Measurements from ENCODE around the gene PSMA1.
"Not testable (repeated sequence)": the region's sequence is repeated elsewhere in the genome, so short reads cannot be mapped to it uniquely, and the experiment has no call there.

The PSMA1 gene

DNA sequence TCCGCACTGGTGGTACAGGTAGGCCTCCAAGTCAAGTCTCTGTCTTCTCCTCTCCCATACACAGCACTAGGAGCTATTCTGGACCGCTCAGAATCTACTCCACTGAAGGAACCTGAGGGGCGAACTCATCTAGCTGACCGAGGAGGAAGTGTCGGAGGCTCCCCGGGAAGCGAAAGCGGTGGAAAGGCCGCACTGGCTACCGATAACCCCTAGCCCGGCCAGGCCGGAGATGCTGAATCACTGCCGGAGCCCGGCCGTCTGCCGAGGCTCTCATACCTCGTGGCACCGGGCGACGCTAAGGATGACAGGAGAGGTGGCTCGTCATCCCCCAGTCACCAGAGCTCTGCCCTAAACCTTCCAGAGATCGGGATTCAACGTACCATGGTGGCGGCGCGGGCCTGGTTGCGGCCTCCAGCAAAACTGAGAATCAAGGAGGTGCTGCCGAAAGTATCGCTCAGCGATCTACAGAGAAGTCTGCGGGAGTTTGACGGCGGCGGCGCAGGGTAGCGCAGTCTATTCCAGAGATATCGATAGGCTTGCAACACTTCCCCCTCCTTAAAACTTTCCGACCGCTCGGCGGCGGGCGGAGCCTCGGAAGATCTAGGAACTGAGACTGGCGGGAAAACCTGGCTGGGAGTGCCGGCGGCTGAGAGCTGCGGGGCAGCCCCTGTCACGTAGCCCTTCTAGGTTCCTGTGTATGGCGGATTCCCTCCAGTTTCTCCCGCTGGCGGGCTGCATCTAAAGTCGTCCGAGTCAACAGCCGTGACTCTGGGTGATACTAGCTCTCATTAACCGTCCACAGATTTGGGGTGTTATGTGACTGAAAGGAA is at the start of gene PSMA1:
Gene PSMA1, minus strand, starts transcription at position 470 of the 830 bp plus-strand sequence. Its CDS starts 87 bp downstream, at position 383.
- H3K36me3 Mint-ChIP-seq (ENCODE audit: low read depth): peaks cover 28% of the 10 kb centered on the region
- no peaks in the 10 kb centered on the region for H3K9me3 Mint-ChIP-seq
- peak within 1 kb of the TSS; percentile 95 for H3K27ac Mint-ChIP-seq
- peak within 1 kb of the TSS; percentile 95 for H3K4me3 Mint-ChIP-seq
- peaks cover 32% of the 10 kb centered on the region for H3K4me1 Mint-ChIP-seq (ENCODE audit: low read depth)
- no peaks in the 10 kb centered on the region for H3K27me3 Mint-ChIP-seq

DNA sequence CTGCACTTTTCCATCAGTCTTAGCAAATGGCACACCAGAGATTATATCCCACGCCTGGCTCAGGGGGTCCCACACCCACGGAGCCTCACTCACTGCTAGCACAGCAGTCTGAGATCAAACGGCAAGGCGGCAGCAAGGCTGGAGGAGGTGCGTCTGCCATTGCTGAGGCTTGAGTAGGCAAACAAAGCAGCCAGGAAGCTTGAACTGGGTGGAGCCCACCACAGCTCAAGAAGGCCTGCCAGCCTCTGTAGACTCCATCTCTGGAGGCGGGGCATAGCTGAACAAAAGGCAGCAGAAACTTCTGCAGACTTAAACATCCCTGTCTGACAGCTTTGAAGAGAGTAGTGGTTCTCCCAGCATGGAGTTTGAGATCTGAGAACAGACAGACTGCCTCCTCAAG is 49.3 kb upstream of the PSMA1 start:
- H3K36me3 Mint-ChIP-seq (ENCODE audit: low read depth): peaks cover 86% of the 10 kb centered on the region
- H3K4me1 Mint-ChIP-seq (ENCODE audit: low read depth): peaks cover 55% of the 10 kb centered on the region
- H3K27me3 Mint-ChIP-seq, H3K4me3 Mint-ChIP-seq, H3K27ac Mint-ChIP-seq: not testable (repeated sequence)
- H3K9me3 Mint-ChIP-seq: peaks cover 32% of the 10 kb centered on the region

DNA sequence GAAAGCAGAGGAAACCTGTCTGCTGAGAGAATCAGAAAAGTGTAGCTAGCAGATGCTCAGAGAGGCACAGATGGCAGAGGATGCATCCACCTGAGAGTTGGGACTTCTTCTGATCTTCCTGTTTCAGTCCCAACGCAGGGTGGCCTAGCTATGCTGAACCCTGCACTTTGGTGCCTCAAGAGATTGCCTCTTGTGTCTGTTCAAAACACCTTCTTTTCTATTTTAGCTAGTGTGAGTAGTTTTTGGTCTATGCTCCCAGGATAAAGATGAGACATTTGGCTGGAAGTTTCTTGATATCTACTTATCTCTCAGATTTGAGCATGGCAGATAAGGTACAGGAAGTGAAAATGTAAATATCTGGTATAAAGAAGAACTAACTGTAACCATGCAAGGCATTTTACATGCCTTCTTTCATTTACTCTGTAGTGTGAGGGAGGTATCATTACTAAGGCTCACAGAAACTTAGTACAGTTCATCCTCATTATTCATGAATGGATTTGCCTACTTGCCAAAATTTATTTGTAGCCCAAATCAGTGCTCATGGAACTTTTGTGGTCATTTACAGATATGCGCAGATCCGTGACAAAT is 47.0 kb upstream of the PSMA1 start:
- H3K27me3 Mint-ChIP-seq: no peaks in the 10 kb centered on the region
- H3K9me3 Mint-ChIP-seq: peaks cover 22% of the 10 kb centered on the region
- peak overlapping the region; percentile 36 for H3K27ac Mint-ChIP-seq
- H3K36me3 Mint-ChIP-seq (ENCODE audit: low read depth): peaks cover 68% of the 10 kb centered on the region
- H3K4me3 Mint-ChIP-seq: no peak overlapping the region
- peaks cover 47% of the 10 kb centered on the region for H3K4me1 Mint-ChIP-seq (ENCODE audit: low read depth)

DNA sequence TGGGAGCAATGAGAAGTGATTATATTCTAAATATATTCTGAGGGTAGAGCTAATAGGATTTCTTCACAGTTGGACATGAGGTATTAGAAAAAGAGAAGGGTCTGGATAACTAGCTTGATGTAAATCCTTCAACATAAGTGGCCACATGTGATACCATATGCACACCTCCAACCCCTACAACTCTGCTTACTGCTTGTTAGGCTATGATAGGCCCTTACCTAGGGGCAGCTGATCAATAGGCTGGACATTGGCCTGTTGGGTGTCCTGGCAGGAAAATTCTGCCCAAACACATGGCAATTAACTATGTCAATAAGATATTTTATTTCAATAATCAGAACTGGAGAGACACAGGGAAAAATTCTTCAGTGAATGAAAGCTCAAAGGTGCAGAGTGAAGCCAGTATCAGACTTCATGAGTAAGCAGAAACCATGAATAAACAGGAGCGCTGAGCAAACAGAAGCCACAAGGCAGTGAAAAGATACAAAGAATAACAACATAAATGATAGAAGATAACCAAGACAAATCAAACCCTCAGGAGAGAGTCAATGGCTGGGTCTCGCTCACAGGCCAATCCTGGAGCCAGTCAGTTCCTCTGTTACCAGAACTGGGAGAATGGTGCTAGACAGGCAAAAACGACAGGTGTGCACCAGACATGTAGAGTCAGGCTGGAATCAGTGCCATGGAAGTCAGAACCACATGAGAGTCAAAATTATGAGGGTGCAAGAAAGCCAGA is 46.3 kb upstream of the PSMA1 start:
- peaks cover 15% of the 10 kb centered on the region for H3K9me3 Mint-ChIP-seq
- H3K4me3 Mint-ChIP-seq: no peak overlapping the region
- H3K36me3 Mint-ChIP-seq (ENCODE audit: low read depth): peaks cover 62% of the 10 kb centered on the region
- H3K4me1 Mint-ChIP-seq (ENCODE audit: low read depth): peaks cover 47% of the 10 kb centered on the region
- H3K27ac Mint-ChIP-seq: peak overlapping the region; percentile 36
- no peaks in the 10 kb centered on the region for H3K27me3 Mint-ChIP-seq

DNA sequence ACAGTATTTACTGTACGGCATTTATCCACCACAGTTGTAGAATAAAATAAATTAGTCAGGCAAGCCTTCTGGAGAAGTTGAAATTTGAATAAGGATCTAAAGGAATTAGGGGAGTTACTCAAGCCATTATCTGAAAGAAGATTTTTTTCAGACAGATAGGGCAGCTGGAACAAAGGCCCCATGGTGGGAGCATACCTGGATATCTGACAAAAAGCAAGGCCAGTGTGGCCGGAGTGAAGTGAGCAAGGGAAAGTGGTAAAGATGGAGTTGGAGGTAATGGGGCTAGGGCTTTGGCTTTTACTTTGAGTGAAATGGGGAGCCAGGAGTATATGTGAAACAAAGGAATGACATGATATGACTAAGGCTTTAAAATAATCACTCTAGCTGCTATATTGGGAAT is 45.7 kb upstream of the PSMA1 start:
- Mint-ChIP-seq H3K36me3 (ENCODE audit: low read depth) (peaks cover 58% of the 10 kb centered on the region), H3K27ac (no peak overlapping the region)

DNA sequence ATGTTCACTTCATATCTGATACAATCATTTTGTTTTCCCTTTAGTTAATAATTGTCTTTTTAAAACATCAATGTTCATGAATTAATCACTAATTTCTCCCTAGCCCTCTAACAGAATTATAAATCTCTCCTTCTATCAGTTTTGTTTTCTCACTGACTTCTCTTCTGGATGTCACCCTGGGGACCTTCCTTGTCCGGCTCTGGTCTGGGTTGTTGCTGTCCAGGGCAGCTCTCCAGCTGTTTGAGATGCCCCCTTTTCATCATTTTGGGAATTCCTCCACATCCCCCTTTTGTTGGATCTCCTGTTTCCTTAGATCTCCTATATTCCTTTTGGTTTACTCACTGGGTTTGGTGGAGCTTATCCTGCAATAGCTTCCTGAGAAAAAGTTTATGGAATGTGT is 35.6 kb upstream of the PSMA1 start:
- Mint-ChIP-seq H3K27ac (peak overlapping the region; percentile 61), H3K9me3 (peaks cover 11% of the 10 kb centered on the region), H3K4me3 (peak overlapping the region; percentile 14), H3K27me3 (no peaks in the 10 kb centered on the region), H3K4me1 (ENCODE audit: low read depth) (peaks cover 38% of the 10 kb centered on the region), H3K36me3 (ENCODE audit: low read depth) (peaks cover 33% of the 10 kb centered on the region)

More for the DNA sequence above, 45.7 kb upstream of the PSMA1 start:
- Mint-ChIP-seq H3K4me3 (no peak overlapping the region), H3K9me3 (peaks cover 12% of the 10 kb centered on the region), H3K27me3 (no peaks in the 10 kb centered on the region), H3K4me1 (ENCODE audit: low read depth) (peaks cover 51% of the 10 kb centered on the region)

DNA sequence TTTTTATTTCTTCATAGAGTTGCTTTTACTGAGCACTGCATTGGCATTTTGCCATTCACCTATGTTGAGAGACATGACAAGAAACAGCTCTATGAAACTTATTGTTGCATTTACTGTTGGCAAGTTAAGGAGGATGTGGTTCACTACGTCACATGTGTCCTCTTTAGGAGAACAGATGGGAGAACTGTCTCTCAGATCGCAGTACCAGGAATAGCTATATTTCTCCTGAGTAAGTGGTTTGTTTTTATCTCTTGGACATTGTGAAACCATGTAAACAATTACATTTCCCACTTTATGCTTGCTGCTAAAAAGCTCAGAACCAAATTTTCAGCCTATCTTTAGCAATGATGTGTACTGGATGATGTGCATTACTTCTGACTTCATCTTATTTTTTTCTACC is 34.8 kb upstream of the PSMA1 start:
- Mint-ChIP-seq H3K27me3 (no peaks in the 10 kb centered on the region), H3K36me3 (ENCODE audit: low read depth) (peaks cover 33% of the 10 kb centered on the region), H3K4me3 (no peak overlapping the region), H3K9me3 (peaks cover 11% of the 10 kb centered on the region), H3K27ac (no peak overlapping the region), H3K4me1 (ENCODE audit: low read depth) (peaks cover 38% of the 10 kb centered on the region)

DNA sequence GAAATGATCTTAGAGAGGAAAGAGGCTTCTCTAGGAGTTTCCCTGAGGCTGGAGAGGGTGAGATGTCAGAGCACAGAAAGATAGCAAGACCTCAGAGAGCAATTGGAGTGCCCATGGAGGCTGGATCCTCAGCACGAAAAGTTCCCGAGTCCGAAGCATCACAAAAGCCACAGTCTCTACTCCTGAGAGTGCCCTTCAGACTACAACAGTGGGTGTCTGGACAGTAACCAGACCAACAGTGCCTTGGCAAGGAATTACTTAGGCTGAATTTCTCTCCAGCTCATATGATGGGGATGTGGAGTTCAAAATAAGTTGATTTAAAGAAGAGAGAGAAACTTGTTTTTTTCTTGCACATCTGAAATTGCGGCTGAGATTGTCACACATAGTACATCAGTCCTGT is 31.9 kb upstream of the PSMA1 start:
- Mint-ChIP-seq H3K36me3 (ENCODE audit: low read depth) (peaks cover 10% of the 10 kb centered on the region), H3K27ac (no peak overlapping the region), H3K4me1 (ENCODE audit: low read depth) (peaks cover 31% of the 10 kb centered on the region), H3K9me3 (no peaks in the 10 kb centered on the region), H3K27me3 (no peaks in the 10 kb centered on the region), H3K4me3 (no peak overlapping the region)

DNA sequence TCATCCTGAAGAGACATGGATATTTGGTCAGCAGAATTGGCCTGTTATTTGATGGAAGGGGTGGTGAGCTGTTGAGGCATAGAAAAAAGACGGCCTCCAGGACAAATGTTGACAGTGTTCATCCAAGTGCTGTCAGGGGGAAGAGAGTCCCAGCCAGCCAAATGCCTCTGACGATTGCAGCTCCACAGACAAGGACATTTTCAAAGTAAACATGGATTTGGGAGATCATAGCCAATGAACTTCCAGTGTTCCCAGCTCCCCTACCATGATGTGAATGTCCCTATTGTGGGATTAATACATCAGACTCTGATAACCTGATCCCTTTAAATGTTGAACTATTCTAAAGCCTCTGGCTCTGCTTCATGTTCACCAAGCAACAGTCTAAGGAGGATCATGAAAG is 31.2 kb upstream of the PSMA1 start:
- Mint-ChIP-seq H3K27me3 (no peaks in the 10 kb centered on the region), H3K27ac (no peak overlapping the region), H3K36me3 (ENCODE audit: low read depth) (peaks cover 10% of the 10 kb centered on the region), H3K9me3 (no peaks in the 10 kb centered on the region), H3K4me1 (ENCODE audit: low read depth) (peaks cover 30% of the 10 kb centered on the region), H3K4me3 (no peak overlapping the region)

DNA sequence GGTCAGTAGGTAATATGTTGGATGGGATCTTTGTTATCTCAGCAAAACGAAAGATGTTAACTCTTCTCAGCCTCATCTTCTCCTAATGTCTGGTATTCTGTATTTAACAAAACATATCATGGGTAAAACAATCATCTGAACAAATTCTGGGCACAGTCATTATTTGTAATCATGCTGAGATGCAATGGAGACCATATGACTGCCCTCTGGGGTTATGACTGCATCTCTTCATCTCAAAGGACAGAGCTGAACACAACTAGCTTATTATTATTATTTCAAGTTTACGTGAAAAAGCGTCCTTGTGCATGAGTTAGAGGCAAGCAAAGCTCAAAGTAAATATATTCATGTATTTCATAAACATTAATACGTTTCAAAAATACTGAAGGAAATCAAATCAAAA is 29.7 kb upstream of the PSMA1 start:
- Mint-ChIP-seq H3K4me1 (ENCODE audit: low read depth) (peaks cover 29% of the 10 kb centered on the region), H3K27ac (no peak overlapping the region), H3K9me3 (no peaks in the 10 kb centered on the region), H3K36me3 (ENCODE audit: low read depth) (peaks cover 18% of the 10 kb centered on the region), H3K4me3 (no peak overlapping the region), H3K27me3 (no peaks in the 10 kb centered on the region)

DNA sequence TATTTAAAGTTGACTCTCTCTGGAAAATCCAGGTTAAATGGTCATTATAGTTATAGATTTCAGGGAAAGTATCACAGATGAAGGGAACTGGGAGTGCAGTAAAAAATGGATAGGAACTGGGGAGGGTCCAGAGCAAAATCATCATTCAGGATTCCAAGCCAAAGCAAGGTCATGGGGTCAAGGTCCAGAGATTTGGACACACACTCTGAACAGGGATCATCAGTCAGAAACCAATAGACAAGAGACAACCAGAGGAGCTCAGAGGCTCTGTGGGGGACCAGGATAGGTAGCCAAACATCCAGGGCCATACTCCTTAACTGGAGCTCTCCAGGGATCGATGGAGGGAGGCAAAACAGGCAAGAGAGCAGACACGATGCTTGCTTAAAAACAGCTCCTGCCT is 27.3 kb upstream of the PSMA1 start:
- Mint-ChIP-seq H3K4me3 (no peak overlapping the region), H3K9me3 (no peaks in the 10 kb centered on the region), H3K36me3 (ENCODE audit: low read depth) (peaks cover 18% of the 10 kb centered on the region), H3K27ac (no peak overlapping the region), H3K4me1 (ENCODE audit: low read depth) (peaks cover 31% of the 10 kb centered on the region), H3K27me3 (no peaks in the 10 kb centered on the region)

DNA sequence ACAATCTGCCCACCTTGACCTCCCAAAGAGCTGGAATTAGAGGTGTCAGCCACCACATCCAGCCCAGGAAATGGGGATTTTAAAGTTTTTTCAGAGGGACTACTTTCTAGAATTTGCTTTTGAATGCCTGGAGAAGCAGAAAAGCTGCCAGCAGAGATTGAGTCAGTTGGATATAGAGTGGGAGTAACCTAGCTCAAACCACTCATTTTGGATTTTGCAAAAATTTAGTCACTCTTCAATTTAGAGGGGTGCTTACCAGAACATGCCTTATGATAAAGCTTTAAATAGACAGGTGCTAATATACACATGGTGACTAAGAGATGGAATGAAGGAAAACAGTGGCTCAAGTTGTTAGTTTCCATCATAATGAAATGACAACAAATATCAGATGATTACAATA is 26.5 kb upstream of the PSMA1 start:
- Mint-ChIP-seq H3K27me3 (no peaks in the 10 kb centered on the region), H3K4me1 (ENCODE audit: low read depth) (peaks cover 35% of the 10 kb centered on the region), H3K27ac (no peak overlapping the region), H3K4me3 (no peak overlapping the region), H3K9me3 (no peaks in the 10 kb centered on the region), H3K36me3 (ENCODE audit: low read depth) (peaks cover 14% of the 10 kb centered on the region)

DNA sequence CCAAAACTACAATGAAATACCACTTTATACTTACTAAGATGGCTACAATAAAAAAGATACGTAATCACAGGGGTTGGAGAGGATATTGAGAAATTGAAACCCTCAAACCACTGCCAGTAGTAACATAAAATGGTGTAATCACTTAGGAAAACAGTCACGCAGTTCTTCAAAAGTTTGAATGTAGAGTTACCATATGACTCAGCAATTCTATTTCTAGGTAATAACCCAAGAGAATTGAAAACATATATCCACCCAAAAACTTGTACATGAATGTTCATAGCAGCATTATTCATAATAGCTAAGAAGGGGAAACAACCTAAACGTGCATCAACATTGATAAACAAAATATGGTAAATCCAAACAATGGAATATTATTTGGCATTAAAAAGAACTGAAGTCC is 24.4 kb upstream of the PSMA1 start:
- H3K4me1 Mint-ChIP-seq (ENCODE audit: low read depth): peaks cover 51% of the 10 kb centered on the region
- peaks cover 11% of the 10 kb centered on the region for H3K36me3 Mint-ChIP-seq (ENCODE audit: low read depth)
- H3K27me3 Mint-ChIP-seq: no peaks in the 10 kb centered on the region
- peak overlapping the region; percentile 53 for H3K27ac Mint-ChIP-seq
- H3K9me3 Mint-ChIP-seq: no peaks in the 10 kb centered on the region
- no peak overlapping the region for H3K4me3 Mint-ChIP-seq

DNA sequence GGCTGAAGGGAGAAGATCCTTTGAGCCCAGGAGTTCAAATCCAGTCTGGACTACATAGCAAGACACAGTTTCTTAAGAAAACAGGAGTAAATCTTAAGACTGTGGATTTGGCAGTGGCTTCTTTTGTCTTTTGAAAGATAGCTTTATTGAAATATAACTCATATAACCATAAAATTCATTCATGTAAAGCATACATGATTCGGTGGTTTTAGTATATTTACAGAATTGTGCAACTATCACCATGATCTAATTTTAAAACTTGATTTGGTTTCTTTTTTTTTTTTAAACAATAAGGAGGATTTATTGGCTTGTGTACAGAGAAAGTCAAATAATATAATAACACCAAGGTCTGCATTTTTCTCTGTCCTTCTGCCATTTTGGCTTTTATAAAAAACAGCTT is 23.1 kb upstream of the PSMA1 start:
- no peak overlapping the region for H3K4me3 Mint-ChIP-seq
- H3K27me3 Mint-ChIP-seq: no peaks in the 10 kb centered on the region
- peaks cover 57% of the 10 kb centered on the region for H3K4me1 Mint-ChIP-seq (ENCODE audit: low read depth)
- H3K27ac Mint-ChIP-seq: no peak overlapping the region
- peaks cover 11% of the 10 kb centered on the region for H3K36me3 Mint-ChIP-seq (ENCODE audit: low read depth)
- H3K9me3 Mint-ChIP-seq: no peaks in the 10 kb centered on the region

DNA sequence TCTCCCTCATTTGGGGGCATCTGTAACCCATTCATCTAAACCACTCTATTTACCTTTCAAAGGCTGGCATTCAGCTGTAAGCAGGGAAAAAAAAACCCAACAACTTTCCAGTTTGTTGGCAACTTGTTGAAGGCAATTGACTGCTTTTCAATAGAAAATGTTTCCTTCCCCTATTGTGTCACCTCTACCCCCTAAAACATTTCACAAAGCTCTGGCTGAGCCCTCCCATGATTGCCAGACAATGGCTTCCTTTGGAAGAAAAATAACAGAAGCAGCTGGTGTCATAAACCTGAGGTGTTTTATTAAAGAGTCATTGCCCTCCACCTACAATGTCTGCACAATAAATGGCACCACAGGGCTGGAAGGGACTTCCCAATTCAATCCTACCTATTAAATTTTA is 22.1 kb upstream of the PSMA1 start:
- Mint-ChIP-seq H3K27ac (no peak overlapping the region), H3K27me3 (no peaks in the 10 kb centered on the region), H3K4me1 (ENCODE audit: low read depth) (peaks cover 64% of the 10 kb centered on the region), H3K36me3 (ENCODE audit: low read depth) (peaks cover 11% of the 10 kb centered on the region), H3K9me3 (no peaks in the 10 kb centered on the region), H3K4me3 (no peak overlapping the region)
